ENCODE results near the gene MYO15B.

GRCh38 chr17:75664099-75664549 is 76.5 kb downstream of the MYO15B start:
- TF ChIP-seq, protein P1, sequence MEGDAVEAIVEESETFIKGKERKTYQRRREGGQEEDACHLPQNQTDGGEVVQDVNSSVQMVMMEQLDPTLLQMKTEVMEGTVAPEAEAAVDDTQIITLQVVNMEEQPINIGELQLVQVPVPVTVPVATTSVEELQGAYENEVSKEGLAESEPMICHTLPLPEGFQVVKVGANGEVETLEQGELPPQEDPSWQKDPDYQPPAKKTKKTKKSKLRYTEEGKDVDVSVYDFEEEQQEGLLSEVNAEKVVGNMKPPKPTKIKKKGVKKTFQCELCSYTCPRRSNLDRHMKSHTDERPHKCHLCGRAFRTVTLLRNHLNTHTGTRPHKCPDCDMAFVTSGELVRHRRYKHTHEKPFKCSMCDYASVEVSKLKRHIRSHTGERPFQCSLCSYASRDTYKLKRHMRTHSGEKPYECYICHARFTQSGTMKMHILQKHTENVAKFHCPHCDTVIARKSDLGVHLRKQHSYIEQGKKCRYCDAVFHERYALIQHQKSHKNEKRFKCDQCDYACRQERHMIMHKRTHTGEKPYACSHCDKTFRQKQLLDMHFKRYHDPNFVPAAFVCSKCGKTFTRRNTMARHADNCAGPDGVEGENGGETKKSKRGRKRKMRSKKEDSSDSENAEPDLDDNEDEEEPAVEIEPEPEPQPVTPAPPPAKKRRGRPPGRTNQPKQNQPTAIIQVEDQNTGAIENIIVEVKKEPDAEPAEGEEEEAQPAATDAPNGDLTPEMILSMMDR (IDR thresholded peaks at IDR 0.05; ENCODE audit: poor library complexity), result no peak
- TF ChIP-seq EZH2phosphoT487 (IDR thresholded peaks at IDR 0.05; ENCODE audit: low read depth, severe bottlenecking, unreplicated experiment), result no peak
